HUES64 (cell line): ENCODE data around the gene MEFV.
A peak's percentile ranks its signal among the peaks of the same experiment; 100 is the strongest.
"Not testable (repeated sequence)": the region's sequence is repeated elsewhere in the genome, so short reads cannot be mapped to it uniquely, and the experiment has no call there.

Source experiments
- H3K27ac ChIP-seq: 2 replicates; pipeline ENCODE4 v1.7.0; 2013; ENCODE audit warnings: low read depth, low read length, inconsistent platforms
- H3K27me3 ChIP-seq: 2 replicates; pipeline ENCODE4 v1.6.1; 2013; ENCODE audit warnings: mild to moderate bottlenecking, low read length; ENCODE audit not compliant: insufficient read depth
- H3K36me3 ChIP-seq: 2 replicates; pipeline ENCODE4 v1.6.1; 2013; ENCODE audit warnings: mild to moderate bottlenecking, low read length; ENCODE audit not compliant: insufficient read depth
- H3K4me1 ChIP-seq: 2 replicates; pipeline ENCODE4 v1.6.1; 2013; ENCODE audit warnings: mild to moderate bottlenecking, low read length, moderate library complexity; ENCODE audit not compliant: insufficient read depth
- H3K4me3 ChIP-seq: 2 replicates; pipeline ENCODE4 v1.5.1; 2013; ENCODE audit warnings: mild to moderate bottlenecking, low read length, moderate library complexity
- H3K9ac ChIP-seq: 2 replicates; pipeline ENCODE4 v1.6.1; 2013; ENCODE audit warnings: mild to moderate bottlenecking, low read depth, low read length
- H3K9me3 ChIP-seq: 2 replicates; pipeline ENCODE4 v1.6.1; 2013; ENCODE audit warnings: low read depth, low read length; ENCODE audit not compliant: insufficient read depth
- WGBS: fragments of 150-250, 120-280 bp; methylation state at CpG from one replicate; pipeline ENCODE4 v1.1.7; 2013; ENCODE audit warnings: missing lambda C conversion rate; 5-methylcytosine and 5-hydroxymethylcytosine counted together

The MEFV gene

GRCh38 chr16:3283543-3284447 lies 27.4 kb upstream of the MEFV start:
- peak overlapping the region; percentile 91 for H3K9ac ChIP-seq
- WGBS: 6% methylated on average over 56 of the region's 56 CpGs
- peaks cover 13% of the 10 kb centered on the region; the same call in 1 of the 2 replicates for H3K4me1 ChIP-seq
- no peaks in the 10 kb centered on the region for H3K27me3 ChIP-seq
- peaks cover 32% of the 10 kb centered on the region for H3K36me3 ChIP-seq
- peaks cover 30% of the 10 kb centered on the region for H3K9me3 ChIP-seq
- peak overlapping the region; percentile 86 for H3K4me3 ChIP-seq
- peak overlapping the region; percentile 99 for H3K27ac ChIP-seq

DNA sequence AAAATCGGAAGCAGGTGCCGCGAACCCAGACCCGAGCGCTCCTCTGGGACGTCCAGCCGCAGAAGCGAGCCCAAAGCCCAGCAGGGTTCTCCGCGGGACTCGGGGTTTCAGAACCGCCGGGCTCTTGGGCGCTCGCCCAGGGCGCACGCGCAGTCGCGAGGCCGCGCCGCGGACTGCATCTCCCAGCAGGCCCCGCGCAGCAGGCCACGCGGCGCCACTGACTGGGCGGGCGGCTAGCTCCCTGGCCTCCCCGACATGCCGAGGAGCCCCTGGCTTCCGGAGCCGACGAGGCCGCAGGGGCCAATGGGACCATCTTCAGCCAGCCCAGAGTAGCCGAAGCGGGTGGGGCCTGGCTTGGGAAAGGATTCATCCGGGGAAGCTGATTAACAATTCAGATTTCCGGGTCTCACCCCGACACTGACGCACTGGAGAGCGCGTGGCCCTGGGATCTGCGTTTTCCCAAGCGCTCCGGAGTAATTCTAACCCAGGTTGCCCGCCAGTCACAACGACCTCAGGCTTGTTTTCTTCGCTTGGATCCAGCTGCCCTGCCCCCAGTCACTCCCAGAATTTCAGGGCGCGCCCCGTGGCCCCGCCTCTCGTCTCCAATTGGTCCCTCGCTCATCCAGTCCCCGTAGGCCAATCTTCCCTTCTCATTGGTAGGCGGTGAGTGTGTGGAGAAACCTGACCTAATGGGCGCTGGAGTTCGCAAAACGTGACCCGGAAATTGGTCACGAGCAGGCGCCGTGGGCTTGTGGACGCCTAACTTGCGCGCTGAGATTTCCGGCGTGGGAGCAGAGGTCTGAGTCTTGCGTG lies 26.5 kb upstream of the MEFV start, which contains the start of gene ZNF263:
TSS of gene ZNF263 (plus strand) at position 762 of the 813 bp plus-strand sequence. CDS start 328 bp downstream, outside the sequence.
- Histone ChIP-seq H3K4me3 (peak within 1 kb of the TSS; percentile 86), H3K9ac (peak within 1 kb of the TSS; percentile 91), H3K4me1 (peaks cover 13% of the 10 kb centered on the region; the same call in 1 of the 2 replicates), H3K9me3 (peaks cover 22% of the 10 kb centered on the region), H3K36me3 (peaks cover 24% of the 10 kb centered on the region), H3K27me3 (peaks cover 1% of the 10 kb centered on the region; the same call in 1 of the 2 replicates), H3K27ac (peak within 1 kb of the TSS; percentile 99)
- under 1% methylated on average over 72 of the region's 72 CpGs for WGBS

DNA sequence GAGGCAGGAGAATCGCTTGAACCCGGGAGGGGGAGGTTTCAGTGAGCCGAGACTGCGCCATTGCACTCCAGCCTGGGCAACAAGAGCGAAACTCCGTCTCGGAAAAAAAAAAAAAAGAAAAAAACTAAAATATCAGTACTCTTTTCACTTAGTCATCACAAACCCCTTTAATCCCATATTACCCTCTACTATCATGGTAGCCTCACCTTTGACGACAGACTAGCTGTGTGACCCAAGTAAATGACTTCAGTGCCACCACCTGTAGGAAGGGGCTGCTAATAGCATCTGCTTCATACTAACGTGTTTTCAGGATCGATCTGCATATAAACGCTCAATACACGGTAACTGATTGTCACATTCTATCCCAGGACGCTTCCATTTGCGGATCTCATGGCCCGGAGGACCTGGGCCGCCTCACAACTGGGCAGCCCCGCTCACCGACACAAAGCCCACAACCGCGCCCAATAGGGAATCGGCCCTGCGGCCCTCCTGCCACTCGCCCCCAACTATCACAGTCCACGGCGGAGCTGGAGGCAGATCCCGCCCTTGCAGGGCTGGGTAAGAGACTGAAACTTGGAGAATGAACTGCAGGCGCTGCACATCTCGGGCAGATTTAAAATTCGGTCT lies 25.8 kb upstream of the MEFV start:
- peak overlapping the region; percentile 91 for H3K9ac ChIP-seq
- H3K27me3 ChIP-seq: peaks cover 8% of the 10 kb centered on the region; the same call in 1 of the 2 replicates
- peaks cover 18% of the 10 kb centered on the region for H3K36me3 ChIP-seq
- H3K4me1 ChIP-seq: peaks cover 13% of the 10 kb centered on the region; the same call in 1 of the 2 replicates
- H3K27ac ChIP-seq: peak overlapping the region; percentile 99
- peak overlapping the region; percentile 86 for H3K4me3 ChIP-seq
- WGBS: 24% methylated on average over 29 of the region's 29 CpGs
- peaks cover 16% of the 10 kb centered on the region for H3K9me3 ChIP-seq

DNA sequence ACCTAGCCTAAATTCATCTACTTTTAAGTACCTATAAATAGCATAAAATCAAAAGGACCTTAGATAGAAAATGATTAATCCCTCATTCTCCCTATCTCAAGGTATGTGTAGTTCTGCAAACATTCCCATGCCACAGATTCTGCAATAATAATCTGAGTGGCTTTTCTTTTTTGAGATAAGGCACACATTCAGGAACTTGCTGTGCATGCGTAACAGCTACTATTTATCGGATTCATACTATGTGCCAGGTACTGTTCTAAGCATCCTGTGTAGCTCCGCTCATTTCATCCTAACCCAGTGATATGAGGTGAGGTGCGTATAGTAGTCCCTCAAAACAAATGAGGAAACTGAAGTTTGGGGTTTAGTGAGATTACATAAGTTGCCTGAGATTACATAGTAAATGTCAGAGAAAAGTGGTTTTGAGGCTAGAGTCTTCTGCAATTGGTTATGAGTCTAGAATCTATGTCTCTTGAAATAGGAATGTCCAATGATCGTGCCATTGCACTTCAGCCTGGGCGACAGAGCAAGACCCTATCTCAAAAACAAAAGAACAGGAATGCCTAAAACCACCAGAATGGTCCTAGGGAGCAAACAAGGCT lies 24.9 kb upstream of the MEFV start:
- H3K4me3 ChIP-seq: peak overlapping the region; percentile 86; the same call in 1 of the 2 replicates

GRCh38 chr16:3276679-3277078 lies 20.2 kb upstream of the MEFV start:
- Histone ChIP-seq H3K9ac (no peak overlapping the region), H3K27me3 (peaks cover 17% of the 10 kb centered on the region; the same call in 1 of the 2 replicates)
- WGBS: 81% methylated on average over 5 of the region's 5 CpGs

More for the DNA sequence above, 24.9 kb upstream of the MEFV start:
- Histone ChIP-seq H3K27me3 (peaks cover 17% of the 10 kb centered on the region; the same call in 1 of the 2 replicates), H3K4me1 (peaks cover 13% of the 10 kb centered on the region; the same call in 1 of the 2 replicates), H3K36me3 (peaks cover 9% of the 10 kb centered on the region), H3K27ac (no peak overlapping the region), H3K9ac (no peak overlapping the region), H3K9me3 (peaks cover 8% of the 10 kb centered on the region)
- 95% methylated on average over 6 of the region's 6 CpGs for WGBS

GRCh38 chr16:3274947-3275346 lies 18.5 kb upstream of the MEFV start:
- Histone ChIP-seq H3K36me3 (no peaks in the 10 kb centered on the region), H3K27me3 (peaks cover 17% of the 10 kb centered on the region; the same call in 1 of the 2 replicates), H3K4me1 (no peaks in the 10 kb centered on the region), H3K27ac (no peak overlapping the region), H3K4me3 (no peak overlapping the region), H3K9ac (no peak overlapping the region), H3K9me3 (no peaks in the 10 kb centered on the region)

More at GRCh38 chr16:3276679-3277078, 20.2 kb upstream of the MEFV start:
- H3K9me3 ChIP-seq: no peaks in the 10 kb centered on the region
- no peaks in the 10 kb centered on the region for H3K36me3 ChIP-seq
- H3K27ac ChIP-seq: no peak overlapping the region
- H3K4me3 ChIP-seq: no peak overlapping the region
- H3K4me1 ChIP-seq: no peaks in the 10 kb centered on the region

DNA sequence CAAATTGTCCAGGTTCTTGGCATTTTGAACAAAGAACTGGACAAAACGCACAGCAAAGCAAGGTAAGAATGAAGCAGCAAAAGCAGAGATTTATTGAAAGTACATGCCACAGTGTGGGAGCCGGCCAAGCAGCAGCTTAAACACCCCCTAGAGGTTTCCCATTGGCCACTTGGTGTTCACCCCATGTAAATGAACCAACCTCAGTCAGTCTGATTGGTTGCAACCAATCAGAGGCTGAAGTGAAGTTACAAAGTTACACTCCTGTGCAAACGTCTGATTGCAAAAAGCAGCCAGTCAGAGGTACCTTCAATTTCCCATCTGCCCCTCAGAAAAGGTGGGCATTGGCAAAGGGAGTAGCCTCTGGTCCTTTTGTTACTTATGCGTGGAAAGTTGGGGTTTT lies 18.1 kb upstream of the MEFV start:
- Histone ChIP-seq H3K9me3 (no peaks in the 10 kb centered on the region), H3K4me3 (no peak overlapping the region), H3K9ac (no peak overlapping the region), H3K27ac (no peak overlapping the region), H3K27me3 (peaks cover 17% of the 10 kb centered on the region; the same call in 1 of the 2 replicates), H3K4me1 (no peaks in the 10 kb centered on the region), H3K36me3 (no peaks in the 10 kb centered on the region)
- 52% methylated on average over 4 of the region's 4 CpGs for WGBS

- H3K4me1 ChIP-seq, H3K36me3 ChIP-seq, H3K9ac ChIP-seq, H3K4me3 ChIP-seq, H3K9me3 ChIP-seq, H3K27ac ChIP-seq, H3K27me3 ChIP-seq: not testable (repeated sequence)
- WGBS: 91% methylated on average over 19 of the region's 22 CpGs
Observed at GRCh38 chr16:3271281-3271680, 14.8 kb upstream of the MEFV start.

DNA sequence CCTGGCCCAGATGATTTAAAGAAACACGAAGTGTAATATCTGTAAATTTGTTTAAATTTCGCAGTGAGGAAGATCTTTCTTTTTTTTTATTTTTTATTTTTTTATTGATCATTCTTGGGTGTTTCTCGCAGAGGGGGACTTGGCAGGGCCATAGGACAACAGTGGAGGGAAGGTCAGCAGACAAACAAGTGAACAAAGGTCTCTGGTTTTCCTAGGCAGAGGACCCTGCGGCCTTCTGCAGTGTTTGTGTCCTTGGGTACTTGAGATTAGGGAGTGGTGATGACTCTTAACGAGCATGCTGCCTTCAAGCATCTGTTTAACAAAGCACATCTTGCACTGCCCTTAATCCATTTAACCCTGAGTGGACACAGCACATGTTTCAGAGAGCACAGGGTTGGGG lies 14.3 kb upstream of the MEFV start:
- not testable (repeated sequence) for H3K4me1 ChIP-seq, H3K36me3 ChIP-seq, H3K4me3 ChIP-seq, H3K27ac ChIP-seq, H3K9ac ChIP-seq, H3K27me3 ChIP-seq, H3K9me3 ChIP-seq
- WGBS: 94% methylated on average over 2 of the region's 5 CpGs

GRCh38 chr16:3268294-3268693 lies 11.9 kb upstream of the MEFV start:
- H3K4me1 ChIP-seq: no peaks in the 10 kb centered on the region
- no peak overlapping the region for H3K9ac ChIP-seq
- H3K9me3 ChIP-seq: peaks cover 11% of the 10 kb centered on the region; the same call in 1 of the 2 replicates
- peaks cover 4% of the 10 kb centered on the region; the same call in 1 of the 2 replicates for H3K27me3 ChIP-seq
- no peaks in the 10 kb centered on the region for H3K36me3 ChIP-seq
- H3K27ac ChIP-seq: no peak overlapping the region
- no peak overlapping the region for H3K4me3 ChIP-seq
- 82% methylated on average over 1 of the region's 1 CpG for WGBS
